22Rv1 (cell line): ENCODE measurements around the gene BDP1.

ENCODE experiments used
- CTCF ChIP-seq: fragments of 450-650 bp; IDR thresholded peaks from 2 replicates; pipeline ENCODE4 v1.5.1; 2017; ENCODE audit warnings: mild to moderate bottlenecking
- ZFX ChIP-seq: fragments of 450-650 bp; IDR thresholded peaks from 2 replicates; pipeline ENCODE4 v1.6.1; 2017; ENCODE audit warnings: antibody characterized with exemption, borderline replicate concordance

GRCh38 chr5:71563161-71563560 is 107.7 kb downstream of the BDP1 start:
- TF ChIP-seq CTCF (no peak), ZFX (no peak)
